HG03558 (cell line): ENCODE data around the gene PIK3CB.
"Not testable (repeated sequence)": the region's sequence is repeated elsewhere in the genome, so short reads cannot be mapped to it uniquely, and the experiment has no call there.

Experiments
- ATAC-seq: cut with Tn5 transposase; IDR thresholded peaks from one replicate; pipeline ENCODE4 v1.9.1; 2021; ENCODE audit warnings: moderate number of reproducible peaks; ENCODE audit not compliant: unreplicated experiment; ENCODE audit errors: extremely low read depth

Gene PIK3CB

GRCh38 chr3:138768946-138769345, 65.8 kb downstream of the PIK3CB start:
- ATAC-seq: no peak

- no peak for ATAC-seq
Measured at GRCh38 chr3:138768125-138768524, 66.6 kb downstream of the PIK3CB start.

- ATAC-seq: no peak
Measured at GRCh38 chr3:138767498-138768104, 67.1 kb downstream of the PIK3CB start.

- ATAC-seq: no peak
Measured at GRCh38 chr3:138761002-138761401, 73.7 kb downstream of the PIK3CB start.

- ATAC-seq: no peak
Measured at GRCh38 chr3:138748190-138748589, 86.5 kb downstream of the PIK3CB start.

- no peak for ATAC-seq
Measured at GRCh38 chr3:138747225-138747624, 87.5 kb downstream of the PIK3CB start.

- ATAC-seq: no peak
Measured at GRCh38 chr3:138740072-138740471, 94.7 kb downstream of the PIK3CB start.

GRCh38 chr3:138732456-138732855, 102.3 kb downstream of the PIK3CB start:
- ATAC-seq: no peak

- ATAC-seq: no peak
Measured at GRCh38 chr3:138726946-138727730, 107.6 kb downstream of the PIK3CB start.

GRCh38 chr3:138726042-138726441, 108.7 kb downstream of the PIK3CB start:
- not testable (repeated sequence) for ATAC-seq

GRCh38 chr3:138725116-138725515, 109.6 kb downstream of the PIK3CB start:
- ATAC-seq: no peak

GRCh38 chr3:138724443-138724842, 110.3 kb downstream of the PIK3CB start:
- ATAC-seq: no peak

GRCh38 chr3:138718849-138719248, 115.9 kb downstream of the PIK3CB start:
- ATAC-seq: no peak

GRCh38 chr3:138717348-138717747, 117.4 kb downstream of the PIK3CB start:
- ATAC-seq: no peak

- no peak for ATAC-seq
Measured at GRCh38 chr3:138712086-138712485, 122.6 kb downstream of the PIK3CB start.

- no peak for ATAC-seq
Measured at GRCh38 chr3:138705675-138706074, 129.1 kb downstream of the PIK3CB start.

GRCh38 chr3:138696666-138697370, 137.9 kb downstream of the PIK3CB start:
- ATAC-seq: no peak

GRCh38 chr3:138694287-138695007, 140.3 kb downstream of the PIK3CB start:
- no peak for ATAC-seq

- ATAC-seq: no peak
Measured at GRCh38 chr3:138692152-138692551, 142.6 kb downstream of the PIK3CB start.

- no peak for ATAC-seq
Measured at GRCh38 chr3:138691351-138691750, 143.4 kb downstream of the PIK3CB start.

GRCh38 chr3:138690036-138690435, 144.7 kb downstream of the PIK3CB start:
- ATAC-seq: no peak
